Measurements from ENCODE around the gene CHRDL2. TPM values are rescaled to one million over a fixed set of nuclear protein-coding genes. Genes with fewer than 3 reads are reported as not detected.

Gene CHRDL2
- total RNA-seq, 1 donor from 2014 or later = not detected

Other genes with a start within 250 kb of the CHRDL2 start
- 1.9 and 5.3 TPM in 2 replicates for gene LIPT2, start 237.7 kb downstream of the CHRDL2 start, total RNA-seq
- gene POLD3, start 138.8 kb downstream of the CHRDL2 start, total RNA-seq = 10.1 and 11.9 TPM in 2 replicates
- 16.3 and 17.9 TPM in 2 replicates for gene RNF169, start 17.4 kb upstream of the CHRDL2 start, total RNA-seq
- gene XRRA1, start 217.7 kb upstream of the CHRDL2 start, total RNA-seq = 3.2 and 8.6 TPM in 2 replicates
- gene SPCS2, start 217.8 kb upstream of the CHRDL2 start, total RNA-seq = 38.1 and 61.8 TPM in 2 replicates

Data from kidney epithelial cell (primary cell).